Endothelial cell of umbilical vein (primary cell): ENCODE measurements around the gene COG5. TPM values are rescaled to one million over a fixed set of nuclear protein-coding genes. Genes with fewer than 3 reads are reported as not detected.

Experiments used
- BruUV-seq: library from RNA; stranded (reverse); fragments of 400-500 nt; replicated peaks from 2 replicates; lab custom pipeline; 2021; lab: Mats Ljungman, UMichigan
- CTCF ChIA-PET: fragments of 300-600, 350-600 bp; sonication (Branson Sonifier 250); formaldehyde crosslinking; loops from one replicate; lab custom pipeline; 2021; ENCODE audit warnings: antibody characterized with exemption, inconsistent platforms; lab: Charles Lee
- POLR2A ChIA-PET: fragments of 300-600, 350-600 bp; sonication (Branson Sonifier 250); formaldehyde crosslinking; loops from one replicate; lab custom pipeline; 2021; ENCODE audit warnings: antibody characterized with exemption, inconsistent platforms; lab: Charles Lee
- DNase-seq: peaks from one replicate; pipeline ENCODE4 v3.0.0-alpha.2; 2011; ENCODE audit warnings: low read depth, low spot score
- FAIRE-seq: peaks from 2 replicates; lab custom pipeline; 2011; peaks lifted over from hg19 to GRCh38; lab: Jason Lieb, UNC
- H2AFZ ChIP-seq: 2 replicates; pipeline ENCODE4 v1.6.0; 2012; ENCODE audit warnings: low read depth, low read length, control low read depth, inconsistent platforms
- H3K27ac ChIP-seq: 2 replicates; pipeline ENCODE4 v1.5.1; 2011; ENCODE audit warnings: low read depth, mild to moderate bottlenecking, control low read depth, low read length, moderate library complexity; ENCODE audit not compliant: insufficient read depth
- H3K27me3 ChIP-seq, 2 experiments: 2 replicates each; pipeline versions ENCODE4 v1.6.0 to v1.6.1; 2011; ENCODE audit warnings: low read length in 2 of 2, mixed read lengths in 1 of 2; ENCODE audit not compliant: control insufficient read depth in 2 of 2, insufficient read depth in 2 of 2
- H3K36me3 ChIP-seq, 2 experiments: 2 replicates in 1 of 2; 3 replicates in 1 of 2; pipeline ENCODE4 v1.5.1; 2011; ENCODE audit warnings: low read length in 2 of 2, mild to moderate bottlenecking in 1 of 2, moderate library complexity in 1 of 2; ENCODE audit not compliant: control insufficient read depth in 2 of 2, insufficient read depth in 2 of 2; ENCODE audit errors: extremely low read depth in 1 of 2
- H3K4me1 ChIP-seq: 3 replicates; pipeline ENCODE4 v1.5.1; 2011; ENCODE audit warnings: mild to moderate bottlenecking, low read length; ENCODE audit not compliant: control insufficient read depth, insufficient read depth; ENCODE audit errors: extremely low read depth
- H3K4me2 ChIP-seq: 2 replicates; pipeline ENCODE4 v1.6.1; 2011; ENCODE audit warnings: low read length, control low read depth, mixed read lengths; ENCODE audit not compliant: insufficient read depth
- H3K4me3 ChIP-seq, 3 experiments: fragments of 200-600 bp in 1 of 3; sonication (generic), shearing (Covaris generic) in 1 of 3; replicated peaks in 1 of 3; 2 replicates each; pipeline ENCODE4 v1.5.1; 2011 to 2016; ENCODE audit warnings: control low read depth in 3 of 3, low read length in 3 of 3, mild to moderate bottlenecking in 2 of 3, inconsistent platforms in 1 of 3, low read depth in 1 of 3, moderate library complexity in 1 of 3; ENCODE audit not compliant: insufficient read depth in 1 of 3
- H3K79me2 ChIP-seq: 2 replicates; pipeline ENCODE4 v1.6.0; 2012; ENCODE audit warnings: low read length, inconsistent platforms; ENCODE audit not compliant: control insufficient read depth, insufficient read depth
- H3K9ac ChIP-seq: replicated peaks from 2 replicates; pipeline ENCODE3; 2011; ENCODE audit warnings: low read length, control low read depth; ENCODE audit not compliant: insufficient read depth; ENCODE audit errors: extremely low read depth
- H3K9me1 ChIP-seq: replicated peaks from 3 replicates; pipeline ENCODE4 v1.6.0; 2011; ENCODE audit warnings: mild to moderate bottlenecking, low read length; ENCODE audit not compliant: control insufficient read depth, insufficient read depth; ENCODE audit errors: extremely low read depth
- H3K9me3 ChIP-seq: replicated peaks from 2 replicates; pipeline ENCODE4 v1.5.1; 2012; ENCODE audit warnings: low read length, inconsistent platforms; ENCODE audit not compliant: control insufficient read depth, insufficient read depth
- H4K20me1 ChIP-seq: replicated peaks from 2 replicates; pipeline ENCODE3; 2011; ENCODE audit warnings: mild to moderate bottlenecking, low read length; ENCODE audit not compliant: control insufficient read depth, insufficient read depth; ENCODE audit errors: extremely low read depth
- EZH2 ChIP-seq: IDR thresholded peaks from 2 replicates; pipeline ENCODE4 v1.6.1; 2012; ENCODE audit warnings: borderline replicate concordance, low read depth, mild to moderate bottlenecking, moderate library complexity, low read length, inconsistent platforms; ENCODE audit not compliant: severe bottlenecking
- FOS ChIP-seq: IDR thresholded peaks from 2 replicates; pipeline ENCODE4 v1.6.1; 2011; ENCODE audit warnings: mild to moderate bottlenecking, low read length, moderate library complexity, borderline replicate concordance; ENCODE audit not compliant: insufficient read depth
- GATA2 ChIP-seq: IDR thresholded peaks from 2 replicates; pipeline ENCODE4 v1.7.0; 2011; ENCODE audit warnings: low read depth, mild to moderate bottlenecking, moderate library complexity, mixed read lengths, low read length; ENCODE audit not compliant: insufficient read length, insufficient read depth
- JUN ChIP-seq: IDR thresholded peaks from 2 replicates; pipeline ENCODE4 v1.6.1; 2011; ENCODE audit warnings: borderline replicate concordance, low read depth; ENCODE audit not compliant: insufficient read length, insufficient read depth
- MYC ChIP-seq: IDR thresholded peaks from one replicate; pipeline ENCODE4 v1.6.1; 2011; ENCODE audit warnings: mild to moderate bottlenecking, low read depth, low read length
- POLR2A ChIP-seq: IDR thresholded peaks from 2 replicates; pipeline ENCODE4 v1.6.1; 2012; ENCODE audit warnings: low read depth, mild to moderate bottlenecking, control low read depth, low read length
- POLR2AphosphoS5 ChIP-seq: IDR thresholded peaks from 2 replicates; pipeline ENCODE4 v1.6.1; 2012; ENCODE audit warnings: low read depth, mild to moderate bottlenecking, control low read depth, low read length, moderate library complexity; ENCODE audit not compliant: insufficient read depth
- dilution Hi-C: fragments of 300-500 bp; cut with MboI; formaldehyde crosslinking; loops from one replicate; pipeline ENCODE4 v1.15.0; 2019; ENCODE audit warnings: low sequenced_read_pairs; ENCODE audit not compliant: extremely low pct_ligation_motif_present
- intact Hi-C: fragments of 100-400 bp; cut with micrococcal nuclease; formaldehyde crosslinking; loops from one replicate; pipeline ENCODE4 v1.10.0; 2022
- polyA plus RNA-seq, 4 experiments: library from polyadenylated mRNA; depleted of rRNA in 3 of 4; stranded (reverse) in 3 of 4; unstranded in 1 of 4; fragments of >200 nt; gene quantifications; 2 replicates each; pipeline versions ENCODE4 v1.2.1 to v1.2.3, GENCODE V29; 2011 to 2012; ENCODE audit warnings: missing spikeins in 1 of 4
- total RNA-seq: library from RNA; stranded (reverse); gene quantifications from 2 replicates; pipeline ENCODE4 v1.2.3, GENCODE V29; 2021
- TF ChIP-seq, protein P1 (sequence below): IDR thresholded peaks from 2 replicates; pipeline ENCODE4 v1.6.1; 2011; ENCODE audit not compliant: insufficient read depth, insufficient read length
- TF ChIP-seq, protein P2 (sequence below), 2 donors: IDR thresholded peaks; 1 replicate in 1 of 2; 2 replicates in 1 of 2; pipeline ENCODE4 v1.5.1; 2011; ENCODE audit warnings: low read length in 2 of 2, mild to moderate bottlenecking in 2 of 2, moderate library complexity in 2 of 2, control low read depth in 1 of 2, inconsistent platforms in 1 of 2, low read depth in 1 of 2; ENCODE audit not compliant: insufficient read depth in 1 of 2; ENCODE audit errors: extremely low read depth in 1 of 2

Gene COG5
- total and polyA plus RNA-seq, 2 donors (not counting 3 experiments of a cell fraction or from before 2014, with no cell fraction given), result 18.8 to 45.3 TPM

DNA sequence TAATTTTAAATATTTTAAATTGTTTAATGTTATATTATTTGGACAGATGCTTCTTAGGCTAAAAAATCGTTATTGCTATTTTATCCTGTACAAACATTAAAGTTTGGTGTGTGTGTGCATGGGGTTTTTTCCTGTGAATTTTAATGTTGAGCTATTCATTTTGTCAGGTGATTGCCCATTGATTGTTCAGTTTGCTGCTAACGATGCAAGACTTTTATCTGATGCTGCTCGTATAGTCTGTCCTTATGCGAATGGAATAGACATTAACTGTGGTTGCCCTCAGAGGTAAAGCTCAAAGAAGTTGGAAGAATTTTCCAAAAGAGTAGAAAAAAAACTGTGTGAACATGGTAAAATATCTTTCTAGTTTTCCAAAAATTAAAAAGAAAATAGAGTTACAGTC is 9.8 kb upstream of the COG5 start:
- POLR2A ChIA-PET, result no interaction called here
- no TSS peak for BruUV-seq
- no peaks in the 10 kb centered on the region for H3K9me3 ChIP-seq
- no peak overlapping the region for H2AFZ ChIP-seq
- no peaks in the 10 kb centered on the region for H4K20me1 ChIP-seq
- TF ChIP-seq POLR2A (no peak), JUN (no peak)
- H3K4me2 ChIP-seq, result no peak overlapping the region
- H3K27ac ChIP-seq, result no peak overlapping the region
- FAIRE-seq (no peak), DNase-seq (no peak)
- H3K9ac ChIP-seq, result no peak overlapping the region
- no peaks in the 10 kb centered on the region for H3K36me3 ChIP-seq
- CTCF ChIA-PET, result interaction anchor here (0.9 kb wide), 1 partner anchor 110 kb away, joined by 3 read pairs; no protein-coding TSS in a partner anchor
- H3K79me2 ChIP-seq, result peaks cover 3% of the 10 kb centered on the region
- dilution Hi-C loops (no loop called here), intact Hi-C loops (no loop called here)
- H3K27me3 ChIP-seq, result no peaks in the 10 kb centered on the region
- no peaks in the 10 kb centered on the region for H3K4me1 ChIP-seq
- H3K4me3 ChIP-seq, result no peak overlapping the region
- no peaks in the 10 kb centered on the region for H3K9me1 ChIP-seq

DNA sequence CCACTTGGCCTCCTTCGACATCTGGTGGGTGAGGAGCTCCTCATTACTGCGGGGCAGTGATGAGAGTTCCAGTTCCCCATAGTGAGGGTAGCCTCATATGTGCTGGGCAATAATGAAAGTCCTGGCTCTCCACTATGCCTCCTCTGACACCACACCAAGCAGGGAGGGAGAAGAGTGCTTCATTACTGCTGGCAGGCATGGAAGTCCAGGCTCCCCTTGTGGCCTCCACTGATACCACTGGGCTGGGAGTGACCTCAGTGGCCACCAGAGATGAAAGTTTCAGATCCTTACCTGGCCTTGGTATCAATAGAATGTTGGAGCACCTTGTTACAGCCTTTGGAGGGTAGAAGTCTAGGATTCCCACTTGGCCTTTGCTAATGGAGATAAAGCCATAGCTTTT is 6.6 kb upstream of the COG5 start:
- Histone ChIP-seq H4K20me1 (no peaks in the 10 kb centered on the region), H3K27me3 (no peaks in the 10 kb centered on the region), H3K36me3 (no peaks in the 10 kb centered on the region), H3K9me3 (no peaks in the 10 kb centered on the region), H3K9me1 (no peaks in the 10 kb centered on the region), H3K4me3 (no peak overlapping the region), H3K4me1 (peaks cover 5% of the 10 kb centered on the region), H3K79me2 (peaks cover 4% of the 10 kb centered on the region), H3K9ac (no peak overlapping the region), H2AFZ (no peak overlapping the region), H3K4me2 (no peak overlapping the region), H3K27ac (no peak overlapping the region)
- intact Hi-C loops, result no loop called here
- BruUV-seq, result no TSS peak
- POLR2A ChIA-PET, result no interaction called here
- TF ChIP-seq, protein P1, sequence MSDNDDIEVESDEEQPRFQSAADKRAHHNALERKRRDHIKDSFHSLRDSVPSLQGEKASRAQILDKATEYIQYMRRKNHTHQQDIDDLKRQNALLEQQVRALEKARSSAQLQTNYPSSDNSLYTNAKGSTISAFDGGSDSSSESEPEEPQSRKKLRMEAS, result no peak
- TF ChIP-seq POLR2AphosphoS5 (no peak), JUN (no peak), POLR2A (no peak), MYC (no peak), EZH2 (no peak), GATA2 (no peak), FOS (no peak)
- TF ChIP-seq, protein P2, sequence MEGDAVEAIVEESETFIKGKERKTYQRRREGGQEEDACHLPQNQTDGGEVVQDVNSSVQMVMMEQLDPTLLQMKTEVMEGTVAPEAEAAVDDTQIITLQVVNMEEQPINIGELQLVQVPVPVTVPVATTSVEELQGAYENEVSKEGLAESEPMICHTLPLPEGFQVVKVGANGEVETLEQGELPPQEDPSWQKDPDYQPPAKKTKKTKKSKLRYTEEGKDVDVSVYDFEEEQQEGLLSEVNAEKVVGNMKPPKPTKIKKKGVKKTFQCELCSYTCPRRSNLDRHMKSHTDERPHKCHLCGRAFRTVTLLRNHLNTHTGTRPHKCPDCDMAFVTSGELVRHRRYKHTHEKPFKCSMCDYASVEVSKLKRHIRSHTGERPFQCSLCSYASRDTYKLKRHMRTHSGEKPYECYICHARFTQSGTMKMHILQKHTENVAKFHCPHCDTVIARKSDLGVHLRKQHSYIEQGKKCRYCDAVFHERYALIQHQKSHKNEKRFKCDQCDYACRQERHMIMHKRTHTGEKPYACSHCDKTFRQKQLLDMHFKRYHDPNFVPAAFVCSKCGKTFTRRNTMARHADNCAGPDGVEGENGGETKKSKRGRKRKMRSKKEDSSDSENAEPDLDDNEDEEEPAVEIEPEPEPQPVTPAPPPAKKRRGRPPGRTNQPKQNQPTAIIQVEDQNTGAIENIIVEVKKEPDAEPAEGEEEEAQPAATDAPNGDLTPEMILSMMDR (IDR thresholded peaks at IDR 0.05; ENCODE audit: extremely low read depth in 1 of 2, insufficient read depth in 1 of 2, low read depth in 1 of 2, low read length in 2 of 2), result no peak
- DNase-seq (no peak), FAIRE-seq (no peak)
- dilution Hi-C loops, result no loop called here
- CTCF ChIA-PET, result no interaction called here
